ENCODE measurements around the gene PHF13. TPM values are rescaled to one million over a fixed set of nuclear protein-coding genes. Genes with fewer than 3 reads are reported as not detected.

The PHF13 gene
- total and polyA plus RNA-seq, 2 donors (not counting 3 experiments of a cell fraction or from before 2014, with no cell fraction given) = 5.6 to 18.6 TPM

GRCh38 chr1:6570100-6570499, 43.4 kb upstream of the PHF13 start:
- DNase-seq (ENCODE audit: low read depth, low spot score) (no peak), FAIRE-seq (no peak)
- dilution Hi-C loops (cut with MboI; ENCODE audit: extremely low pct_ligation_motif_present, low sequenced_read_pairs) (no loop called here), intact Hi-C loops (cut with micrococcal nuclease) (no loop called here)
- H3K4me3 ChIP-seq (replicated peaks in 1 of 3; ENCODE audit: insufficient read depth in 1 of 3, low read depth in 1 of 3, low read length in 3 of 3) = no peak overlapping the region
- no peak overlapping the region for H2AFZ ChIP-seq (ENCODE audit: low read depth, low read length)
- peaks cover 5 to 17% of the 10 kb centered on the region in 2 experiments for H3K27me3 ChIP-seq (ENCODE audit: control insufficient read depth in 2 of 2, insufficient read depth in 2 of 2, low read length in 2 of 2)
- no peaks in the 10 kb centered on the region for H3K9me1 ChIP-seq (replicated peaks; ENCODE audit: control insufficient read depth, extremely low read depth, insufficient read depth, low read length)
- H3K9me3 ChIP-seq (replicated peaks; ENCODE audit: control insufficient read depth, insufficient read depth, low read length) = no peaks in the 10 kb centered on the region
- TF ChIP-seq EZH2 (IDR thresholded peaks at IDR 0.05; ENCODE audit: borderline replicate concordance, low read depth, low read length, severe bottlenecking) = no peak
- TF ChIP-seq POLR2A (IDR thresholded peaks at IDR 0.05; ENCODE audit: low read depth, low read length) = no peak
- TF ChIP-seq MYC (IDR thresholded peaks at IDR 0.05; ENCODE audit: low read depth, low read length) = no peak
- TF ChIP-seq JUN (IDR thresholded peaks at IDR 0.05; ENCODE audit: borderline replicate concordance, insufficient read depth, insufficient read length, low read depth) = no peak
- TF ChIP-seq, protein P1, sequence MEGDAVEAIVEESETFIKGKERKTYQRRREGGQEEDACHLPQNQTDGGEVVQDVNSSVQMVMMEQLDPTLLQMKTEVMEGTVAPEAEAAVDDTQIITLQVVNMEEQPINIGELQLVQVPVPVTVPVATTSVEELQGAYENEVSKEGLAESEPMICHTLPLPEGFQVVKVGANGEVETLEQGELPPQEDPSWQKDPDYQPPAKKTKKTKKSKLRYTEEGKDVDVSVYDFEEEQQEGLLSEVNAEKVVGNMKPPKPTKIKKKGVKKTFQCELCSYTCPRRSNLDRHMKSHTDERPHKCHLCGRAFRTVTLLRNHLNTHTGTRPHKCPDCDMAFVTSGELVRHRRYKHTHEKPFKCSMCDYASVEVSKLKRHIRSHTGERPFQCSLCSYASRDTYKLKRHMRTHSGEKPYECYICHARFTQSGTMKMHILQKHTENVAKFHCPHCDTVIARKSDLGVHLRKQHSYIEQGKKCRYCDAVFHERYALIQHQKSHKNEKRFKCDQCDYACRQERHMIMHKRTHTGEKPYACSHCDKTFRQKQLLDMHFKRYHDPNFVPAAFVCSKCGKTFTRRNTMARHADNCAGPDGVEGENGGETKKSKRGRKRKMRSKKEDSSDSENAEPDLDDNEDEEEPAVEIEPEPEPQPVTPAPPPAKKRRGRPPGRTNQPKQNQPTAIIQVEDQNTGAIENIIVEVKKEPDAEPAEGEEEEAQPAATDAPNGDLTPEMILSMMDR (IDR thresholded peaks at IDR 0.05; ENCODE audit: extremely low read depth in 1 of 2, insufficient read depth in 1 of 2, low read depth in 1 of 2, low read length in 2 of 2) = no peak
- TF ChIP-seq GATA2 (IDR thresholded peaks at IDR 0.05; ENCODE audit: insufficient read depth, insufficient read length, low read depth, low read length) = no peak
- TF ChIP-seq POLR2AphosphoS5 (IDR thresholded peaks at IDR 0.05; ENCODE audit: insufficient read depth, low read depth, low read length) = no peak
- no peak for TF ChIP-seq FOS (IDR thresholded peaks at IDR 0.05; ENCODE audit: borderline replicate concordance, insufficient read depth, low read length)
- no peak for TF ChIP-seq MAX (IDR thresholded peaks at IDR 0.05; ENCODE audit: insufficient read depth, insufficient read length)
- no peak overlapping the region for H3K9ac ChIP-seq (replicated peaks; ENCODE audit: extremely low read depth, insufficient read depth, low read length)
- no peaks in the 10 kb centered on the region for H3K36me3 ChIP-seq (ENCODE audit: control insufficient read depth in 2 of 2, extremely low read depth in 1 of 2, insufficient read depth in 2 of 2, low read length in 2 of 2)
- H3K79me2 ChIP-seq (ENCODE audit: control insufficient read depth, insufficient read depth, low read length) = no peaks in the 10 kb centered on the region
- CTCF ChIA-PET = interaction anchor here (0.5 to 1.3 kb wide), 3 partner anchors 9 to 48 kb away, joined by 3 to 4 read pairs (median 4); no protein-coding TSS in a partner anchor
- H3K27ac ChIP-seq (ENCODE audit: insufficient read depth, low read depth, low read length) = no peak overlapping the region
- H3K4me1 ChIP-seq (ENCODE audit: control insufficient read depth, extremely low read depth, insufficient read depth, low read length) = no peaks in the 10 kb centered on the region
- no peak overlapping the region for H3K4me2 ChIP-seq (ENCODE audit: insufficient read depth, low read length)
- no TSS peak for BruUV-seq (replicated peaks)
- H4K20me1 ChIP-seq (replicated peaks; ENCODE audit: control insufficient read depth, extremely low read depth, insufficient read depth, low read length) = no peaks in the 10 kb centered on the region
- POLR2A ChIA-PET = no interaction called here
